HCT116 (cell line): ENCODE measurements around the gene SPATS2L. TPM values are rescaled to one million over a fixed set of nuclear protein-coding genes. Genes with fewer than 3 reads are reported as not detected.
A peak's percentile ranks its signal among the peaks of the same experiment; 100 is the strongest.

Source experiments
- ATAC-seq: fragments of 200-7000 bp; cut with Tn5 transposase; 2 replicates; pipeline ENCODE4 v1.9.1; 2020; ENCODE audit warnings: mild to moderate bottlenecking, moderate library complexity
- BruUV-seq: library from RNA; stranded (reverse); fragments of 400-500 nt; replicated peaks from 2 replicates; lab custom pipeline; 2021; lab: Mats Ljungman, UMichigan
- CTCF ChIA-PET: fragments of 300-600 bp; sonication (Branson Sonifier 250); formaldehyde crosslinking; loops from one replicate; lab custom pipeline; 2021; ENCODE audit warnings: antibody characterized with exemption; lab: Charles Lee
- POLR2A ChIA-PET: fragments of 300-600, 350-600 bp; sonication (Branson Sonifier 250); formaldehyde crosslinking; loops from one replicate; lab custom pipeline; 2021; ENCODE audit warnings: antibody characterized with exemption; lab: Charles Lee
- RAD21 ChIA-PET, 2 experiments: fragments of 300-600 bp; sonication (Branson Sonifier 250); formaldehyde crosslinking; loops; one replicate each; lab custom pipeline; 2023; ENCODE audit warnings: low total read pairs in 2 of 2; ENCODE audit not compliant: uncharacterized antibody in 2 of 2, unreplicated experiment in 2 of 2, low non-redundant PET in 1 of 2; lab: Charles Lee
- DNase-seq: peaks from one replicate; pipeline ENCODE4 v3.0.0-alpha.2; 2010; ENCODE audit warnings: low read depth, low spot score
- H2AFZ ChIP-seq: fragments of 200-600 bp; shearing (Covaris generic), sonication (generic); 2 replicates; pipeline ENCODE4 v1.6.1; 2017; ENCODE audit warnings: low read depth, mixed run types, mixed read lengths, antibody characterized with exemption, low read length; ENCODE audit not compliant: poor library complexity, severe bottlenecking
- H3K27ac ChIP-seq: 2 replicates; pipeline ENCODE4 v1.5.1; 2012; ENCODE audit warnings: low read depth, low read length
- H3K27me3 ChIP-seq: fragments of 200-600 bp; sonication (generic); 2 replicates; pipeline ENCODE4 v1.6.1; 2016; ENCODE audit warnings: mixed run types, low read length, mixed read lengths; ENCODE audit not compliant: insufficient read depth
- H3K36me3 ChIP-seq, 2 experiments: fragments of 200-500 bp in 1 of 2; fragments of 200-600 bp in 1 of 2; sonication (Bioruptor generic) in 1 of 2; sonication (generic) in 1 of 2; 2 replicates each; pipeline versions ENCODE4 v1.5.1 to v1.6.1; 2014 to 2016; ENCODE audit warnings: low read length in 2 of 2, inconsistent platforms in 1 of 2, mixed read lengths in 1 of 2, mixed run types in 1 of 2; ENCODE audit not compliant: insufficient read depth in 2 of 2, control insufficient read depth in 1 of 2
- H3K4me1 ChIP-seq, 2 experiments: fragments of 200-600 bp in 1 of 2; sonication (generic) in 1 of 2; 2 replicates each; pipeline versions ENCODE4 v1.5.1 to v1.6.1; 2012 to 2017; ENCODE audit warnings: low read length in 2 of 2, inconsistent platforms in 1 of 2, mild to moderate bottlenecking in 1 of 2, mixed read lengths in 1 of 2, mixed run types in 1 of 2, moderate library complexity in 1 of 2; ENCODE audit not compliant: insufficient read depth in 2 of 2, control insufficient read depth in 1 of 2
- H3K4me2 ChIP-seq: fragments of 200-600 bp; sonication (generic); 2 replicates; pipeline ENCODE4 v1.6.1; 2017; ENCODE audit warnings: mixed run types, low read length, mixed read lengths
- H3K4me3 ChIP-seq, 2 experiments: fragments of 200-600 bp in 1 of 2; sonication (generic) in 1 of 2; replicated peaks in 1 of 2; 2 replicates each; pipeline ENCODE4 v1.5.1; 2011 to 2016; ENCODE audit warnings: low read length in 2 of 2, control low read depth in 1 of 2, low read depth in 1 of 2, mild to moderate bottlenecking in 1 of 2, mixed read lengths in 1 of 2, mixed run types in 1 of 2
- H3K79me2 ChIP-seq: fragments of 200-600 bp; sonication (generic); 2 replicates; pipeline ENCODE4 v1.6.1; 2017; ENCODE audit warnings: mild to moderate bottlenecking, mixed run types, low read length, moderate library complexity, mixed read lengths; ENCODE audit not compliant: insufficient read depth
- H3K9ac ChIP-seq: fragments of 200-600 bp; sonication (generic); 2 replicates; pipeline ENCODE4 v1.6.1; 2016; ENCODE audit warnings: low read length, mixed read lengths
- H3K9me2 ChIP-seq: fragments of 200-600 bp; sonication (generic), shearing (Covaris generic); 2 replicates; pipeline ENCODE4 v1.6.1; 2017; ENCODE audit warnings: mixed run types, mild to moderate bottlenecking, moderate library complexity; ENCODE audit not compliant: insufficient read depth
- H3K9me3 ChIP-seq, 2 experiments: fragments of 200-500 bp in 1 of 2; fragments of 200-600 bp in 1 of 2; sonication (Bioruptor generic) in 1 of 2; sonication (generic) in 1 of 2; 2 replicates each; pipeline ENCODE4 v1.6.1; 2014 to 2017; ENCODE audit warnings: low read length in 2 of 2, mixed read lengths in 2 of 2, inconsistent platforms in 1 of 2, low read depth in 1 of 2, mild to moderate bottlenecking in 1 of 2, mixed run types in 1 of 2, moderate library complexity in 1 of 2; ENCODE audit not compliant: control insufficient read depth in 1 of 2, insufficient read depth in 1 of 2
- H4K20me1 ChIP-seq: fragments of 200-600 bp; sonication (generic), shearing (Covaris generic); 2 replicates; pipeline ENCODE4 v1.6.1; 2017; ENCODE audit warnings: mixed run types, mild to moderate bottlenecking, moderate library complexity; ENCODE audit not compliant: insufficient read depth
- CBX3 ChIP-seq: IDR thresholded peaks from 2 replicates; pipeline ENCODE4 v1.6.1; 2012; ENCODE audit warnings: low read depth
- CEBPB ChIP-seq: IDR thresholded peaks from 2 replicates; pipeline ENCODE4 v1.6.1; 2012; ENCODE audit warnings: low read depth
- ELF1 ChIP-seq: IDR thresholded peaks from 2 replicates; pipeline ENCODE4 v1.6.1; 2012; ENCODE audit warnings: low read depth, borderline replicate concordance
- EZH2phosphoT487 ChIP-seq: fragments of 200-600 bp; IDR thresholded peaks from 2 replicates; pipeline ENCODE4 v1.6.1; 2018; ENCODE audit warnings: antibody characterized with exemption, borderline replicate concordance
- POLR2A ChIP-seq: IDR thresholded peaks from 2 replicates; pipeline ENCODE4 v1.7.0; 2011; ENCODE audit warnings: borderline replicate concordance; ENCODE audit not compliant: insufficient read depth, insufficient read length; ENCODE audit errors: extremely low read depth
- POLR2AphosphoS5 ChIP-seq: IDR thresholded peaks from 2 replicates; pipeline ENCODE4 v1.6.1; 2011; ENCODE audit warnings: mild to moderate bottlenecking, low read depth, low read length, moderate library complexity
- SP1 ChIP-seq: IDR thresholded peaks from 2 replicates; pipeline ENCODE4 v1.6.1; 2012; ENCODE audit warnings: low read depth
- TCF7L2 ChIP-seq: IDR thresholded peaks from 2 replicates; pipeline ENCODE4 v1.7.0; 2011; ENCODE audit warnings: borderline replicate concordance, inconsistent platforms; ENCODE audit not compliant: insufficient read depth, insufficient read length; ENCODE audit errors: extremely low read depth
- ZFX ChIP-seq: fragments of 450-650 bp; IDR thresholded peaks from 2 replicates; pipeline ENCODE4 v1.6.1; 2017
- intact Hi-C: fragments of 100-400 bp; cut with micrococcal nuclease; formaldehyde crosslinking; loops from 2 replicates; pipeline ENCODE4 v1.10.0; 2022
- total RNA-seq: library from RNA; stranded (reverse); gene quantifications from one replicate; pipeline ENCODE4 v1.2.1, GENCODE V29; 2021; ENCODE audit not compliant: unreplicated experiment
- TF ChIP-seq, protein P1 (sequence below): IDR thresholded peaks from 2 replicates; pipeline ENCODE4 v1.6.1; 2012

SPATS2L gene
- total RNA-seq, 1 experiment from 2014 or later: 87.1 TPM

DNA sequence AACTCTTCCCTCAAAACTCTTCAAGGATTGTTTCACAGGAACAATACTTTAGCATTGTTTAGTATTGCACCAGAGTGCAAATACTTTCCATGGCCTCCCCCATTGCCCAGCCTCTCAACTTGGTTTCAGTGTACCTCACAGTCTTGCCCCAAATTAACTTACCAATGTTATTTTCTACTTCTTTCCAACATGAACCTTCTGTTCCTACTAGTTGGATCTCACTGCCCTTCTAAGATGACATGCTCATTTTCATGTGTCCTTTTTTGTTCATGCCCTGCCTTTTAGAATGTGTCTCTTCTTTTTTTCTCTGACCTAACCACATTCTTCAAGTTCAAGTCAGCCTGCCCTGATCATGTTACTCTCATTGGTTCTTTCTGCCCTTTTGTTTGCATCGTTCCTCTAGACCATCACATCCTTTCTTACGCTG lies 4.1 kb downstream of the SPATS2L start:
- POLR2A ChIA-PET: no interaction called here
- no TSS peak for BruUV-seq
- H3K9ac ChIP-seq: no peak overlapping the region
- H3K4me2 ChIP-seq: peak overlapping the region; percentile 18
- intact Hi-C loops: no loop called here
- TF ChIP-seq SP1 (0 out of 2 replicates have a peak, but pooled peaks have one; percentile 12), ELF1 (no peak)
- no peak for ATAC-seq
- no peaks in the 10 kb centered on the region for H4K20me1 ChIP-seq
- RAD21 ChIA-PET: no interaction called here
- H3K27me3 ChIP-seq: no peaks in the 10 kb centered on the region
- no peaks in the 10 kb centered on the region for H3K36me3 ChIP-seq
- no peak overlapping the region for H2AFZ ChIP-seq
- no peak for DNase-seq
- H3K4me1 ChIP-seq: peaks cover 26 to 47% of the 10 kb centered on the region in 2 experiments
- peaks cover 85% of the 10 kb centered on the region for H3K79me2 ChIP-seq
- no peaks in the 10 kb centered on the region for H3K9me2 ChIP-seq
- no peak overlapping the region for H3K27ac ChIP-seq
- CTCF ChIA-PET: interaction anchor here (1.1 kb wide), 1 partner anchor 325 kb away, joined by 3 read pairs; no protein-coding TSS in a partner anchor
- no peak overlapping the region for H3K4me3 ChIP-seq
- H3K9me3 ChIP-seq: no peaks in the 10 kb centered on the region

DNA sequence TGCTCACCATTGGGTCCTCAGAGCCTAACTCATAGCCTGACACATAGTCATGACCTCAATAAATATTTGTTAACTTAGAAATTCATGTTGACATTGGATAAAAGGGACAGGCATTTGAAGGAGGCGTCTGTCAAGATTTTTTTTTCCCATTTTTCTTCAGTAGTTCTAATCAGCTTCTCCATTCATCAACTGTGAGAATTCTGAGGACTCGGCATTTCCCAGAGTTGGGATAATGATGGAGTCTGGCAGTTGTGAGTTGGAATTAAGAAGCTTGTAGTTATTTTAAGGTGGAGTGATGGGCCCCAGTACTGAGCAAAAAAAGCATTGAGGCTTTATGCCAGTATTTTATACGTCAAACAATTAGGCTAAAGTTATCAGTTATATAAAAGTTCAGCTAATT lies 4.6 kb downstream of the SPATS2L start:
- Histone ChIP-seq H3K9ac (no peak overlapping the region), H3K36me3 (no peaks in the 10 kb centered on the region), H3K27ac (no peak overlapping the region), H3K9me3 (no peaks in the 10 kb centered on the region), H3K4me2 (peak overlapping the region; percentile 18; the same call in 1 of the 2 replicates), H3K4me1 (peaks cover 32 to 48% of the 10 kb centered on the region in 2 experiments), H3K9me2 (no peaks in the 10 kb centered on the region), H3K79me2 (peaks cover 90% of the 10 kb centered on the region), H2AFZ (no peak overlapping the region), H3K4me3 (no peak overlapping the region), H3K27me3 (no peaks in the 10 kb centered on the region), H4K20me1 (no peaks in the 10 kb centered on the region)
- ATAC-seq: no peak
- no peak for DNase-seq
- no TSS peak for BruUV-seq
- TF ChIP-seq SP1: no peak
- no peak for TF ChIP-seq ZFX
- no peak for TF ChIP-seq CBX3
- no peak for TF ChIP-seq CEBPB
- TF ChIP-seq EZH2phosphoT487: no peak
- TF ChIP-seq TCF7L2: no peak
- TF ChIP-seq POLR2AphosphoS5: no peak
- TF ChIP-seq POLR2A: no peak
- TF ChIP-seq, protein P1, sequence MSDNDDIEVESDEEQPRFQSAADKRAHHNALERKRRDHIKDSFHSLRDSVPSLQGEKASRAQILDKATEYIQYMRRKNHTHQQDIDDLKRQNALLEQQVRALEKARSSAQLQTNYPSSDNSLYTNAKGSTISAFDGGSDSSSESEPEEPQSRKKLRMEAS: no peak
- ChIA-PET POLR2A (no interaction called here), CTCF (interaction anchor here (1.1 kb wide), 1 partner anchor 326 kb away, joined by 3 read pairs; no protein-coding TSS in a partner anchor), RAD21 (no interaction called here)
- intact Hi-C loops: no loop called here
